K562 (cell line): ENCODE data around the gene NEDD4L. TPM values are rescaled to one million over a fixed set of nuclear protein-coding genes. Genes with fewer than 3 reads are reported as not detected.

Experiments used
- BMI1 ChIP-seq: fragments of 150-350 bp; IDR thresholded peaks from 2 replicates; pipeline ENCODE4 v1.6.1; 2014; ENCODE audit warnings: low read length
- EGR1 ChIP-seq: fragments of 450-650 bp; conservative IDR thresholded peaks from 2 replicates; pipeline ENCODE4 v1.6.1; 2017; ENCODE audit warnings: mild to moderate bottlenecking
- FOXK2 ChIP-seq, 2 experiments: fragments of 450-650 bp; IDR thresholded peaks in 1 of 2; conservative IDR thresholded peaks in 1 of 2; 2 replicates each; pipeline ENCODE4 v1.6.1; 2016; ENCODE audit warnings: low read depth in 2 of 2, mild to moderate bottlenecking in 1 of 2
- HDAC3 ChIP-seq: fragments of 450-650 bp; IDR thresholded peaks from 2 replicates; pipeline ENCODE4 v1.6.1; 2018; ENCODE audit warnings: borderline replicate concordance, mild to moderate bottlenecking, moderate library complexity; ENCODE audit not compliant: partially characterized antibody
- IRF2 ChIP-seq: sonication (generic); formaldehyde crosslinking; IDR thresholded peaks from 2 replicates; pipeline ENCODE4 v1.8.1; 2022; ENCODE audit warnings: mild to moderate bottlenecking, missing genetic modification reagents
- JUND ChIP-seq, 2 experiments: IDR thresholded peaks; 2 replicates in 1 of 2; 3 replicates in 1 of 2; pipeline ENCODE4 v1.6.1; 2011; ENCODE audit warnings: borderline replicate concordance in 2 of 2, low read depth in 2 of 2, low read length in 2 of 2, improper control_type of control experiment in 1 of 2, missing biosample characterization in 1 of 2, missing genetic modification characterization in 1 of 2, missing genetic modification reagents in 1 of 2
- MAFF ChIP-seq: IDR thresholded peaks from 2 replicates; pipeline ENCODE4 v1.6.1; 2012; ENCODE audit warnings: low read length, improper control_type of control experiment
- MTF1 ChIP-seq: fragments of 250-450 bp; sonication (Bioruptor Pico); IDR thresholded peaks from 2 replicates; pipeline ENCODE4 v1.9.0; 2021; ENCODE audit warnings: moderate library complexity, mild to moderate bottlenecking, inconsistent platforms, borderline replicate concordance
- PKNOX1 ChIP-seq: fragments of 450-650 bp; IDR thresholded peaks from 2 replicates; pipeline ENCODE4 v1.6.1; 2016
- RHOXF2B ChIP-seq: fragments of 250-450 bp; sonication (Bioruptor Pico); conservative IDR thresholded peaks from 2 replicates; pipeline ENCODE4 v1.5.1; 2021
- RREB1 ChIP-seq: fragments of 250-450 bp; sonication (Bioruptor Pico); IDR thresholded peaks from 2 replicates; pipeline ENCODE4 v1.4.0; 2020
- SIN3A ChIP-seq, 2 experiments: fragments of 150-350 bp in 1 of 2; IDR thresholded peaks; 2 replicates each; pipeline ENCODE4 v1.6.1; 2011 to 2016; ENCODE audit warnings: borderline replicate concordance in 2 of 2, low read depth in 2 of 2, low read length in 2 of 2, mild to moderate bottlenecking in 2 of 2, moderate library complexity in 2 of 2; ENCODE audit not compliant: control insufficient read depth in 1 of 2
- SMARCA4 ChIP-seq: fragments of 450-650 bp; IDR thresholded peaks from 2 replicates; pipeline ENCODE4 v1.6.1; 2016
- ZBTB17 ChIP-seq: fragments of 450-650 bp; formaldehyde crosslinking; IDR thresholded peaks from 2 replicates; pipeline ENCODE4 v1.4.0; 2020; ENCODE audit warnings: mild to moderate bottlenecking
- ZFP30 ChIP-seq: fragments of 250-450 bp; sonication (Bioruptor Pico); IDR thresholded peaks from 2 replicates; pipeline ENCODE4 v1.8.0; 2022; ENCODE audit warnings: moderate library complexity, mild to moderate bottlenecking, inconsistent platforms, borderline replicate concordance
- ZHX1 ChIP-seq: fragments of 150-350 bp; conservative IDR thresholded peaks from 2 replicates; pipeline ENCODE4 v1.6.1; 2014; ENCODE audit warnings: low read length
- ZNF184 ChIP-seq: sonication (generic); formaldehyde crosslinking; IDR thresholded peaks from 2 replicates; pipeline ENCODE4 v1.5.0; 2020; ENCODE audit warnings: missing genetic modification reagents
- ZNF217 ChIP-seq: sonication (generic); formaldehyde crosslinking; IDR thresholded peaks from 2 replicates; pipeline ENCODE4 v1.8.0; 2022; ENCODE audit warnings: mild to moderate bottlenecking, missing genetic modification reagents
- polyA plus RNA-seq, 8 experiments: library from polyadenylated mRNA; depleted of rRNA in 4 of 8; stranded (reverse) in 5 of 8; unstranded in 3 of 8; fragments of >200 nt; fragmentation: Nextera tagmentation in 2 of 8; fragmentation: Illumina TruSeq in 1 of 8; extraction: Ambion mirVana in 2 of 8; extraction: Trizol in 1 of 8; gene quantifications; 2 replicates each; pipeline versions ENCODE4 v1.2.1 to v1.2.3, GENCODE V29; 2011 to 2014; ENCODE audit warnings: inconsistent platforms in 1 of 8, missing spikeins in 1 of 8
- total RNA-seq, 7 experiments: library from RNA; depleted of rRNA in 6 of 7; stranded (reverse); fragments of >200 nt in 6 of 7; fragmentation: Illumina TruSeq in 2 of 7; extraction: Trizol in 2 of 7; gene quantifications; 2 replicates each; pipeline versions ENCODE4 v1.2.1 to v1.2.3, GENCODE V29; 2011 to 2021; ENCODE audit warnings: low replicate concordance in 1 of 7

NEDD4L gene
- total and polyA plus RNA-seq, 9 of the 15 experiments (the other 6 are each of a cell fraction or from before 2014, with no cell fraction given), result 8.1 to 33.4 (median 19.9) TPM

- TF ChIP-seq ZFP30 (no peak), HDAC3 (no peak), JUND (IDR thresholded peaks at IDR 0.05; ENCODE audit: borderline replicate concordance, low read depth, low read length) (peak; percentile 69), JUND (tag; IDR thresholded peaks at IDR 0.05; ENCODE audit: borderline replicate concordance, low read depth, low read length) (peak; percentile 45; the same call in 1 of the 3 replicates), IRF2 (no peak), PKNOX1 (peak; percentile 46; the same call in 1 of the 2 replicates), RREB1 (no peak), RHOXF2B (CRISPR knock-in tag) (no peak), MAFF (peak; percentile 83), BMI1 (no peak), ZHX1 (no peak), ZNF217 (CRISPR knock-in tag) (no peak), EGR1 (no peak), ZNF184 (CRISPR knock-in tag) (no peak), SIN3A (IDR thresholded peaks at IDR 0.05; ENCODE audit: borderline replicate concordance in 2 of 2, control insufficient read depth in 1 of 2, low read depth in 2 of 2, low read length in 2 of 2) (no peak), FOXK2 (conservative IDR thresholded peaks at IDR 0.05 in 1 of 2, IDR thresholded peaks at IDR 0.05 in 1 of 2; ENCODE audit: low read depth in 2 of 2) (no peak), MTF1 (CRISPR knock-in tag) (no peak), ZBTB17 (CRISPR knock-in tag) (no peak), SMARCA4 (peak; percentile 82)
Observed at GRCh38 chr18:58087928-58088690, 44.1 kb downstream of the NEDD4L start (continued).
